ENCODE measurements around the gene PROK1. TPM values are rescaled to one million over a fixed set of nuclear protein-coding genes. Genes with fewer than 3 reads are reported as not detected.

The PROK1 gene, protein sequence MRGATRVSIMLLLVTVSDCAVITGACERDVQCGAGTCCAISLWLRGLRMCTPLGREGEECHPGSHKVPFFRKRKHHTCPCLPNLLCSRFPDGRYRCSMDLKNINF
- total RNA-seq, result not detected in 2 replicates

DNA sequence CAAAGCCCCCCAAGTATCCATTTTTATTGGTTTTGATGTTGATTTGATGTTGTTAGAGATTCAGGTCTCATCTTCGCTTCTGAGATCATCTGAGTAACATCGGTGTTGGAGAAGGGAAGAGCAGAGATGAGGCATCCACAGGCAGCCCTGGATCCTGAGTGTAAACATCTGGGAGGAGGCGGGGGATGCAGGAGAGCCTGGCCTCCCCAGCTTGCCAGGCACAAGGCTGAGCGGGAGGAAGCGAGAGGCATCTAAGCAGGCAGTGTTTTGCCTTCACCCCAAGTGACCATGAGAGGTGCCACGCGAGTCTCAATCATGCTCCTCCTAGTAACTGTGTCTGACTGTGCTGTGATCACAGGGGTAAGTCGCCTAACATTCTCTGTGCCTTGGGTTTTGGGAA, at the start of gene PROK1:
Gene PROK1, plus strand, starts transcription at position 221 of the 400 bp plus-strand sequence. Its CDS starts 68 bp downstream, at position 289.

GRCh38 chr1:110407260-110408210, 43.4 kb upstream of the PROK1 start, which contains the start of gene LAMTOR5:
LAMTOR5 (minus strand) TSS chr1:110407694; CDS start chr1:110407620, 74 bp downstream.

Other genes starting within 250 kb of the PROK1 start
- 7.1 and 8.3 TPM in 2 replicates for gene KCNC4, start 240.8 kb upstream of the PROK1 start, total RNA-seq
- 20.7 and 22.6 TPM in 2 replicates for gene RBM15, start 111.8 kb upstream of the PROK1 start, total RNA-seq
- 0.20 and 1.5 TPM in 2 replicates for gene SLC16A4, start 60.1 kb upstream of the PROK1 start, total RNA-seq
- 163 and 210 TPM in 2 replicates for gene LAMTOR5, start 43.5 kb upstream of the PROK1 start, total RNA-seq
- gene KCNA10, start 68.0 kb downstream of the PROK1 start, total RNA-seq, result not detected in 2 replicates
- gene KCNA2, start 155.2 kb downstream of the PROK1 start, total RNA-seq, result not detected in 2 replicates
- gene KCNA3, start 223.8 kb downstream of the PROK1 start, total RNA-seq, result not detected in 2 replicates

Measured in mammary microvascular endothelial cell (primary cell).